Lower lobe of right lung (tissue), 2 donors: Measurements from ENCODE around the gene PLSCR1. TPM values are rescaled to one million over a fixed set of nuclear protein-coding genes. Genes with fewer than 3 reads are reported as not detected.
"Not testable (repeated sequence)": the region's sequence is repeated elsewhere in the genome, so short reads cannot be mapped to it uniquely, and the experiment has no call there.

ENCODE experiments used
- ATAC-seq, 2 donors: fragments of 200-7000 bp; cut with Tn5 transposase; one replicate each; pipeline ENCODE4 v1.9.1; 2020 to 2022; ENCODE audit warnings: mild to moderate bottlenecking in 2 of 2, moderate library complexity in 2 of 2
- DNase-seq: peaks from one replicate; pipeline ENCODE4 v3.0.0-alpha.2; 2020
- H3K27ac ChIP-seq: fragments of 200-600 bp; one replicate; pipeline ENCODE4 v1.8.0; 2022
- H3K27me3 ChIP-seq: fragments of 200-600 bp; one replicate; pipeline ENCODE4 v1.8.0; 2022; ENCODE audit warnings: low read depth
- H3K36me3 ChIP-seq: fragments of 200-600 bp; one replicate; pipeline ENCODE4 v1.8.0; 2022; ENCODE audit warnings: mild to moderate bottlenecking
- H3K4me1 ChIP-seq: fragments of 200-600 bp; one replicate; pipeline ENCODE4 v1.8.0; 2022
- H3K4me3 ChIP-seq: fragments of 200-600 bp; one replicate; pipeline ENCODE4 v1.8.0; 2022; ENCODE audit warnings: mild to moderate bottlenecking
- H3K9me3 ChIP-seq: fragments of 200-600 bp; one replicate; pipeline ENCODE4 v1.8.0; 2022
- CTCF ChIP-seq: fragments of 200-600 bp; IDR thresholded peaks from one replicate; pipeline ENCODE4 v1.8.0; 2022; ENCODE audit warnings: antibody characterized with exemption, mild to moderate bottlenecking
- intact Hi-C: fragments of 100-400 bp; cut with DNase I; formaldehyde crosslinking; loops from one replicate; pipeline ENCODE4 v1.11.0; 2022
- total RNA-seq: library from RNA; stranded (reverse); fragmentation: NEBNext Ultra II Directional; extraction: Animal tissue kit (Norgen Biotek cat#: 25700); gene quantifications from one replicate; pipeline ENCODE4 v1.2.1, GENCODE V29; 2021
- donor health status: DM: no; HTN: yes; CAD: no; lungs with severe emphysema.

The PLSCR1 gene
- total RNA-seq, 1 donor from 2014 or later, result 194 TPM

GRCh38 chr3:146523531-146523930, 20.9 kb downstream of the PLSCR1 start:
- H3K36me3 ChIP-seq, result peaks cover 81% of the 10 kb centered on the region
- H3K27ac ChIP-seq, result no peak overlapping the region
- no peaks in the 10 kb centered on the region for H3K27me3 ChIP-seq
- no peak overlapping the region for H3K4me3 ChIP-seq
- ATAC-seq, result no peak
- H3K9me3 ChIP-seq, result no peaks in the 10 kb centered on the region
- DNase-seq, result no peak
- H3K4me1 ChIP-seq, result no peaks in the 10 kb centered on the region
- no peak for TF ChIP-seq CTCF
- intact Hi-C loops, result no loop called here

GRCh38 chr3:146522174-146523158, 21.9 kb downstream of the PLSCR1 start:
- H3K27ac ChIP-seq, DNase-seq, H3K9me3 ChIP-seq, ATAC-seq, H3K4me1 ChIP-seq, H3K27me3 ChIP-seq, intact Hi-C loops, H3K4me3 ChIP-seq: not testable (repeated sequence)
- H3K36me3 ChIP-seq, result peaks cover 70% of the 10 kb centered on the region

- Histone ChIP-seq H3K9me3 (no peaks in the 10 kb centered on the region), H3K27ac (no peak overlapping the region), H3K4me1 (no peaks in the 10 kb centered on the region), H3K36me3 (peaks cover 65% of the 10 kb centered on the region), H3K27me3 (no peaks in the 10 kb centered on the region), H3K4me3 (no peak overlapping the region)
- intact Hi-C loops, result no loop called here
- no peak for TF ChIP-seq CTCF
- DNase-seq, result no peak
- ATAC-seq, result no peak
Observed at GRCh38 chr3:146521394-146521793, 23.0 kb downstream of the PLSCR1 start.

GRCh38 chr3:146519810-146520209, 24.6 kb downstream of the PLSCR1 start:
- no peak overlapping the region for H3K4me3 ChIP-seq
- ATAC-seq (no peak), DNase-seq (no peak)
- H3K27ac ChIP-seq, result no peak overlapping the region
- intact Hi-C loops, result no loop called here
- no peaks in the 10 kb centered on the region for H3K27me3 ChIP-seq
- H3K4me1 ChIP-seq, result no peaks in the 10 kb centered on the region
- no peaks in the 10 kb centered on the region for H3K9me3 ChIP-seq
- no peak for TF ChIP-seq CTCF
- peaks cover 70% of the 10 kb centered on the region for H3K36me3 ChIP-seq

- H3K27me3 ChIP-seq, result no peaks in the 10 kb centered on the region
- peaks cover 63% of the 10 kb centered on the region for H3K36me3 ChIP-seq
- intact Hi-C loops, result no loop called here
- no peak for TF ChIP-seq CTCF
- ATAC-seq, result peak; percentile 93 to 96
- no peaks in the 10 kb centered on the region for H3K9me3 ChIP-seq
- no peaks in the 10 kb centered on the region for H3K4me1 ChIP-seq
- no peak overlapping the region for H3K27ac ChIP-seq
- DNase-seq, result no peak
- H3K4me3 ChIP-seq, result no peak overlapping the region
Observed at GRCh38 chr3:146517684-146518435, 26.5 kb downstream of the PLSCR1 start.
